NCI-H774 (cell line): ENCODE results near the gene FAM229A.

ENCODE experiments used
- DNase-seq: peaks from one replicate; lab custom pipeline; 2025; lab: John Stamatoyannopoulos, UW

FAM229A gene

GRCh38 chr1:32330558-32331151, 31.6 kb downstream of the FAM229A start:
- no peak for DNase-seq

- DNase-seq: no peak
Measured at GRCh38 chr1:32329931-32330466, 32.3 kb downstream of the FAM229A start.

- no peak for DNase-seq
Measured at GRCh38 chr1:32327204-32327603, 35.1 kb downstream of the FAM229A start.

- DNase-seq: no peak
Measured at GRCh38 chr1:32321712-32322291, 40.5 kb downstream of the FAM229A start.

GRCh38 chr1:32318127-32318869, 44.0 kb downstream of the FAM229A start:
- DNase-seq: no peak

DNA sequence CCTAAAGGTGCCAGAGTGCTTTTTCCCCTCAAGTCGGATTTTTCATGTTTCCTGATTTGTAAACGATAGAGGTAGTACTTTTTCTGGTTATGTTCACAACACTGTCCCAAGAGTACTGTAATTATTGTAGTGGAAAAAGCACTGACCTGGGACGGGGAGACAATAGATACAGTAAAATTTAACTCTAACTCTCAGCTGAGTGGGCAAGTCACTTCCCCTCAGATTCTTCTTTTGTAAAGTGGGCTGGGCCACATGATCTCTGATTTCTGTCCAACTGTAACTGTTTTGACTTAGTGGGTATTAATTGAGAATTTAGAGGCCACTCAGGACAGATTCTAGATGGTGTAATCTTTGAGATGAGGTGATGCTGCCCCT, 45.4 kb downstream of the FAM229A start:
- DNase-seq: no peak

DNA sequence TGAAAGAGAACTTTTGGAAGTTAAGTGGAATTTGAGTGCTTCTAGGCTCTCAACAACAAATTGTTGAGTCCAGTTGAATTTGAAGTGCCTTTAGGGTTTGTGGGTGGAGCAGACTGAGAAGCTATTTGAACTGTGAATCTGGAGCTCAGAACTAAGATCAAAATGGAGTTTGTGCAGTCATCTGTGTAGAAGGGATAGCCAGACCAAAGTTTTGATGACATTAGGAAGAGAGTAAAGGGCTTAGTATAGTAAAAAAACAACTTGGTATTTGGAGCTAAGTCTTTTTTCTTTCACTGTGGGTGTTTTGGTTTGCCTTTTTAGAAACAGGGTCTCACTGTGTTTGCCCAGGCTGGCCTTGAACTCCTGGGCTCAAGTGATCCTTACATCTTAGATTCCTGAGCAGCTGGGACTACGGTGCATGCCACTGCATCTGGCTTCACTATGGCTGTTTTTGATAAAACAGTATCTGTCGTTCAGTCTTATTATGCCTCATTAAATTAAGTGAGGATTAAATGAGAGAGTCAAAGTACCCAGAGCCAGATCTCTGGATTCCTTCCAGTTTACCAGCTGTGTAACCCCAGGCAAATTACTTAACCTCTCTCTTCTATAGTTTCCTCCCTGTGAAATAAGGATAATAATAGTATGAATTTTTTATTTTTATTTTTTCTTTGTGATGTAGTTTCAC, 50.4 kb downstream of the FAM229A start:
- no peak for DNase-seq
